Fibroblast of lung (primary cell): Measurements from ENCODE around the gene MACROD2.

Source experiments
- EZH2 ChIP-seq: IDR thresholded peaks from 2 replicates; pipeline ENCODE4 v1.5.1; 2012; ENCODE audit warnings: low read length, control low read depth, mild to moderate bottlenecking; ENCODE audit errors: missing control alignments
- TF ChIP-seq, protein P1 (sequence below), 2 donors: IDR thresholded peaks in 1 of 2; conservative IDR thresholded peaks in 1 of 2; 1 replicate in 1 of 2; 2 replicates in 1 of 2; pipeline ENCODE4 v1.5.1; 2011 to 2012; ENCODE audit warnings: low read length in 2 of 2, control low read depth in 1 of 2, inconsistent platforms in 1 of 2, low read depth in 1 of 2, mild to moderate bottlenecking in 1 of 2

DNA sequence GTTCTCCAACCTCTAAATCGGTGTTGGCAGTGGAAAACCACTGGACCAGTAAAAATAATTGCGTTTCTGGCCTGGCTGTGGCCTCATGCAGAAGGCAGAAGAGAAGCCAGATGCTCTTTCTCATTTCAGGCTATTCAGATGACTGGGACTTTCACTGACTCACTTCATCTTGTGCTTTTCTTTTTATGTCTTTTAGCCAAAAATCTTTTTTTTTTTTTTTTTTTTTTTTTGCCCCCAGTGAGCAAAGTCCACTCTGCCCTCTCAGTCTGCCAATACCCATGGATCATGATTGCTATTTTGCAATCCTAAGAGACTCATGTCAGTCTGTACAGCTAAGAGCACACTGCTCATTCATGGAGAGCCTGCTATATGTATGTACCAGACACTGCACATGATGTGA is 1615.5 kb downstream of the MACROD2 start:
- TF ChIP-seq, protein P1, sequence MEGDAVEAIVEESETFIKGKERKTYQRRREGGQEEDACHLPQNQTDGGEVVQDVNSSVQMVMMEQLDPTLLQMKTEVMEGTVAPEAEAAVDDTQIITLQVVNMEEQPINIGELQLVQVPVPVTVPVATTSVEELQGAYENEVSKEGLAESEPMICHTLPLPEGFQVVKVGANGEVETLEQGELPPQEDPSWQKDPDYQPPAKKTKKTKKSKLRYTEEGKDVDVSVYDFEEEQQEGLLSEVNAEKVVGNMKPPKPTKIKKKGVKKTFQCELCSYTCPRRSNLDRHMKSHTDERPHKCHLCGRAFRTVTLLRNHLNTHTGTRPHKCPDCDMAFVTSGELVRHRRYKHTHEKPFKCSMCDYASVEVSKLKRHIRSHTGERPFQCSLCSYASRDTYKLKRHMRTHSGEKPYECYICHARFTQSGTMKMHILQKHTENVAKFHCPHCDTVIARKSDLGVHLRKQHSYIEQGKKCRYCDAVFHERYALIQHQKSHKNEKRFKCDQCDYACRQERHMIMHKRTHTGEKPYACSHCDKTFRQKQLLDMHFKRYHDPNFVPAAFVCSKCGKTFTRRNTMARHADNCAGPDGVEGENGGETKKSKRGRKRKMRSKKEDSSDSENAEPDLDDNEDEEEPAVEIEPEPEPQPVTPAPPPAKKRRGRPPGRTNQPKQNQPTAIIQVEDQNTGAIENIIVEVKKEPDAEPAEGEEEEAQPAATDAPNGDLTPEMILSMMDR (conservative IDR thresholded peaks at IDR 0.05 in 1 of 2, IDR thresholded peaks at IDR 0.05 in 1 of 2; ENCODE audit: low read depth in 1 of 2, low read length in 2 of 2), result no peak
- TF ChIP-seq EZH2, result no peak
